Ascending aorta (tissue), 2 donors: ENCODE results near the gene DDX1. TPM values are rescaled to one million over a fixed set of nuclear protein-coding genes. Genes with fewer than 3 reads are reported as not detected.

Source experiments
- DNase-seq, 2 donors: peaks; one replicate each; pipeline ENCODE4 v3.0.0-alpha.2; 2019; ENCODE audit warnings: low spot score in 2 of 2
- H3K27ac ChIP-seq, 2 donors: fragments of 200-600 bp; sonication (generic); one replicate each; pipeline ENCODE4 v1.5.1; 2016 to 2017; ENCODE audit warnings: mild to moderate bottlenecking in 1 of 2
- H3K27me3 ChIP-seq: fragments of 200-600 bp; sonication (generic); one replicate; pipeline ENCODE4 v1.5.1; 2017
- H3K36me3 ChIP-seq, 2 donors: fragments of 200-600 bp; sonication (generic); one replicate each; pipeline ENCODE4 v1.5.1; 2016
- H3K4me1 ChIP-seq, 2 donors: fragments of 200-600 bp; sonication (generic); one replicate each; pipeline ENCODE4 v1.5.1; 2016 to 2017; ENCODE audit warnings: mild to moderate bottlenecking in 1 of 2
- H3K4me3 ChIP-seq, 2 donors: fragments of 200-600 bp; sonication (generic); one replicate each; pipeline ENCODE4 v1.5.1; 2016 to 2017; ENCODE audit warnings: mild to moderate bottlenecking in 1 of 2
- H3K9me3 ChIP-seq, 2 donors: fragments of 200-600 bp; sonication (generic); one replicate each; pipeline ENCODE4 v1.5.1; 2016
- CTCF ChIP-seq, 3 experiments: fragments of 200-600 bp in 2 of 3; fragments of 450-650 bp in 1 of 3; sonication (generic) in 2 of 3; IDR thresholded peaks; one replicate each; pipeline ENCODE4 v1.5.1; 2016 to 2019; ENCODE audit warnings: antibody characterized with exemption in 3 of 3, mild to moderate bottlenecking in 1 of 3, moderate library complexity in 1 of 3
- intact Hi-C: fragments of 100-400 bp; cut with DNase I; formaldehyde crosslinking; loops from one replicate; pipeline ENCODE4 v1.15.1; 2023
- total RNA-seq: library from RNA; depleted of rRNA; stranded (reverse); fragments of >200 nt; gene quantifications from one replicate; pipeline ENCODE4 v1.1.0, GENCODE V29; 2016

DDX1 gene
- total RNA-seq, 1 donor from 2014 or later = 21.5 TPM

- intact Hi-C loops = no loop called here
- Histone ChIP-seq H3K27me3 (no peaks in the 10 kb centered on the region), H3K9me3 (no peaks in the 10 kb centered on the region), H3K4me1 (no peaks in the 10 kb centered on the region), H3K36me3 (no peaks in the 10 kb centered on the region), H3K4me3 (no peak overlapping the region), H3K27ac (no peak overlapping the region)
- TF ChIP-seq CTCF (IDR thresholded peaks at IDR 0.05) = no peak
- no peak for DNase-seq
Measured at GRCh38 chr2:15650616-15651366, 59.1 kb downstream of the DDX1 start.

GRCh38 chr2:15651367-15651727, 59.7 kb downstream of the DDX1 start:
- no peaks in the 10 kb centered on the region for H3K9me3 ChIP-seq
- H3K27me3 ChIP-seq = no peaks in the 10 kb centered on the region
- no peaks in the 10 kb centered on the region for H3K4me1 ChIP-seq
- intact Hi-C loops = no loop called here
- DNase-seq = no peak
- TF ChIP-seq CTCF (IDR thresholded peaks at IDR 0.05) = no peak
- no peaks in the 10 kb centered on the region for H3K36me3 ChIP-seq
- H3K27ac ChIP-seq = no peak overlapping the region
- no peak overlapping the region for H3K4me3 ChIP-seq

- no peak overlapping the region for H3K4me3 ChIP-seq
- no peaks in the 10 kb centered on the region for H3K9me3 ChIP-seq
- H3K27ac ChIP-seq = no peak overlapping the region
- TF ChIP-seq CTCF (IDR thresholded peaks at IDR 0.05) = no peak
- intact Hi-C loops = no loop called here
- H3K36me3 ChIP-seq = no peaks in the 10 kb centered on the region
- no peaks in the 10 kb centered on the region for H3K27me3 ChIP-seq
- no peak for DNase-seq
- H3K4me1 ChIP-seq = no peaks in the 10 kb centered on the region
Measured at GRCh38 chr2:15652252-15652651, 60.6 kb downstream of the DDX1 start.

- no peak for TF ChIP-seq CTCF (IDR thresholded peaks at IDR 0.05)
- no peaks in the 10 kb centered on the region for H3K36me3 ChIP-seq
- H3K4me1 ChIP-seq = no peaks in the 10 kb centered on the region
- no peaks in the 10 kb centered on the region for H3K9me3 ChIP-seq
- no peak overlapping the region for H3K27ac ChIP-seq
- no peaks in the 10 kb centered on the region for H3K27me3 ChIP-seq
- no peak overlapping the region for H3K4me3 ChIP-seq
- no peak for DNase-seq
- intact Hi-C loops = no loop called here
Measured at GRCh38 chr2:15652801-15653200, 61.1 kb downstream of the DDX1 start.

GRCh38 chr2:15653806-15654726, 62.4 kb downstream of the DDX1 start:
- no peak for TF ChIP-seq CTCF (IDR thresholded peaks at IDR 0.05)
- DNase-seq = no peak
- H3K27me3 ChIP-seq = no peaks in the 10 kb centered on the region
- intact Hi-C loops = no loop called here
- no peaks in the 10 kb centered on the region for H3K36me3 ChIP-seq
- no peaks in the 10 kb centered on the region for H3K4me1 ChIP-seq
- H3K9me3 ChIP-seq = no peaks in the 10 kb centered on the region
- H3K4me3 ChIP-seq = no peak overlapping the region
- no peak overlapping the region for H3K27ac ChIP-seq
